ENCODE measurements around the gene MIER2.

- no peak for TF ChIP-seq CBX2 (IDR thresholded peaks at IDR 0.05; ENCODE audit: borderline replicate concordance, low read depth)
- no peak for TF ChIP-seq CHD2 (IDR thresholded peaks at IDR 0.05; ENCODE audit: low read length, partially characterized antibody)
- TF ChIP-seq CTCF (IDR thresholded peaks at IDR 0.05) = no peak
- TF ChIP-seq, protein P1, sequence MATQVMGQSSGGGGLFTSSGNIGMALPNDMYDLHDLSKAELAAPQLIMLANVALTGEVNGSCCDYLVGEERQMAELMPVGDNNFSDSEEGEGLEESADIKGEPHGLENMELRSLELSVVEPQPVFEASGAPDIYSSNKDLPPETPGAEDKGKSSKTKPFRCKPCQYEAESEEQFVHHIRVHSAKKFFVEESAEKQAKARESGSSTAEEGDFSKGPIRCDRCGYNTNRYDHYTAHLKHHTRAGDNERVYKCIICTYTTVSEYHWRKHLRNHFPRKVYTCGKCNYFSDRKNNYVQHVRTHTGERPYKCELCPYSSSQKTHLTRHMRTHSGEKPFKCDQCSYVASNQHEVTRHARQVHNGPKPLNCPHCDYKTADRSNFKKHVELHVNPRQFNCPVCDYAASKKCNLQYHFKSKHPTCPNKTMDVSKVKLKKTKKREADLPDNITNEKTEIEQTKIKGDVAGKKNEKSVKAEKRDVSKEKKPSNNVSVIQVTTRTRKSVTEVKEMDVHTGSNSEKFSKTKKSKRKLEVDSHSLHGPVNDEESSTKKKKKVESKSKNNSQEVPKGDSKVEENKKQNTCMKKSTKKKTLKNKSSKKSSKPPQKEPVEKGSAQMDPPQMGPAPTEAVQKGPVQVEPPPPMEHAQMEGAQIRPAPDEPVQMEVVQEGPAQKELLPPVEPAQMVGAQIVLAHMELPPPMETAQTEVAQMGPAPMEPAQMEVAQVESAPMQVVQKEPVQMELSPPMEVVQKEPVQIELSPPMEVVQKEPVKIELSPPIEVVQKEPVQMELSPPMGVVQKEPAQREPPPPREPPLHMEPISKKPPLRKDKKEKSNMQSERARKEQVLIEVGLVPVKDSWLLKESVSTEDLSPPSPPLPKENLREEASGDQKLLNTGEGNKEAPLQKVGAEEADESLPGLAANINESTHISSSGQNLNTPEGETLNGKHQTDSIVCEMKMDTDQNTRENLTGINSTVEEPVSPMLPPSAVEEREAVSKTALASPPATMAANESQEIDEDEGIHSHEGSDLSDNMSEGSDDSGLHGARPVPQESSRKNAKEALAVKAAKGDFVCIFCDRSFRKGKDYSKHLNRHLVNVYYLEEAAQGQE (IDR thresholded peaks at IDR 0.05) = no peak
- no peak for TF ChIP-seq JUN (IDR thresholded peaks at IDR 0.05)
- no peak for TF ChIP-seq EP300 (IDR thresholded peaks at IDR 0.05)
- TF ChIP-seq ZFP36 (IDR thresholded peaks at IDR 0.05; ENCODE audit: borderline replicate concordance, partially characterized antibody) = no peak
- TF ChIP-seq FOSL2 (IDR thresholded peaks at IDR 0.05) = no peak
- no peak for TF ChIP-seq FOSL2 (CRISPR knock-in tag; IDR thresholded peaks at IDR 0.05)
- TF ChIP-seq POLR2A (IDR thresholded peaks at IDR 0.05; ENCODE audit: low read length) = no peak
- TF ChIP-seq, protein P2, sequence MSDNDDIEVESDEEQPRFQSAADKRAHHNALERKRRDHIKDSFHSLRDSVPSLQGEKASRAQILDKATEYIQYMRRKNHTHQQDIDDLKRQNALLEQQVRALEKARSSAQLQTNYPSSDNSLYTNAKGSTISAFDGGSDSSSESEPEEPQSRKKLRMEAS (IDR thresholded peaks at IDR 0.05) = no peak
- TF ChIP-seq, protein P3, sequence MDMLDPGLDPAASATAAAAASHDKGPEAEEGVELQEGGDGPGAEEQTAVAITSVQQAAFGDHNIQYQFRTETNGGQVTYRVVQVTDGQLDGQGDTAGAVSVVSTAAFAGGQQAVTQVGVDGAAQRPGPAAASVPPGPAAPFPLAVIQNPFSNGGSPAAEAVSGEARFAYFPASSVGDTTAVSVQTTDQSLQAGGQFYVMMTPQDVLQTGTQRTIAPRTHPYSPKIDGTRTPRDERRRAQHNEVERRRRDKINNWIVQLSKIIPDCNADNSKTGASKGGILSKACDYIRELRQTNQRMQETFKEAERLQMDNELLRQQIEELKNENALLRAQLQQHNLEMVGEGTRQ (IDR thresholded peaks at IDR 0.05) = no peak
- no peak for TF ChIP-seq KDM5A (IDR thresholded peaks at IDR 0.05)
- no peak for TF ChIP-seq HOXA7 (CRISPR knock-in tag; IDR thresholded peaks at IDR 0.05)
- TF ChIP-seq FOSB (CRISPR knock-in tag; IDR thresholded peaks at IDR 0.05) = no peak
Measured at GRCh38 chr19:369876-370275, 25.3 kb upstream of the MIER2 start.

All from A549 (cell line).